UCSD-AML1 (cell line): ENCODE results near the gene NMT1.
"Not testable (repeated sequence)": the region's sequence is repeated elsewhere in the genome, so short reads cannot be mapped to it uniquely, and the experiment has no call there.

Source experiments
- DNase-seq: peaks from one replicate; lab custom pipeline; 2025; ENCODE audit not compliant: unreplicated experiment; lab: John Stamatoyannopoulos, UW

The NMT1 gene

GRCh38 chr17:45117848-45118646, 56.9 kb downstream of the NMT1 start:
- DNase-seq: no peak

GRCh38 chr17:45118691-45119090, 57.6 kb downstream of the NMT1 start:
- no peak for DNase-seq

GRCh38 chr17:45119964-45120363, 58.8 kb downstream of the NMT1 start:
- DNase-seq: no peak

- no peak for DNase-seq
Measured at GRCh38 chr17:45120558-45120957, 59.4 kb downstream of the NMT1 start.

- no peak for DNase-seq
Measured at GRCh38 chr17:45121055-45121454, 59.9 kb downstream of the NMT1 start.

- DNase-seq: no peak
Measured at GRCh38 chr17:45123076-45123770, 62.1 kb downstream of the NMT1 start.

GRCh38 chr17:45123930-45124796, 63.0 kb downstream of the NMT1 start:
- DNase-seq: peak; percentile 76

GRCh38 chr17:45124797-45125122, 63.6 kb downstream of the NMT1 start:
- DNase-seq: not testable (repeated sequence)

- no peak for DNase-seq
Measured at GRCh38 chr17:45125509-45125908, 64.4 kb downstream of the NMT1 start.

- DNase-seq: no peak
Measured at GRCh38 chr17:45127207-45127547, 66.1 kb downstream of the NMT1 start.

- no peak for DNase-seq
Measured at GRCh38 chr17:45127548-45128300, 66.6 kb downstream of the NMT1 start.

GRCh38 chr17:45128331-45128730, 67.2 kb downstream of the NMT1 start:
- no peak for DNase-seq

GRCh38 chr17:45128989-45129388, 67.9 kb downstream of the NMT1 start:
- DNase-seq: no peak

- no peak for DNase-seq
Measured at GRCh38 chr17:45129426-45129939, 68.4 kb downstream of the NMT1 start.

- DNase-seq: no peak
Measured at GRCh38 chr17:45129940-45130680, 69.0 kb downstream of the NMT1 start.

GRCh38 chr17:45130681-45131615, 69.8 kb downstream of the NMT1 start:
- DNase-seq: no peak

- DNase-seq: peak; percentile 52
Measured at GRCh38 chr17:45131616-45132319, 70.7 kb downstream of the NMT1 start.

GRCh38 chr17:45132320-45132571, 71.1 kb downstream of the NMT1 start, which contains the start of gene PLCD3:
PLCD3 (minus strand) TSS chr17:45132515; CDS start chr17:45132410, 105 bp downstream.
- DNase-seq: no peak
